ENCODE data around the gene IMMP2L. TPM values are rescaled to one million over a fixed set of nuclear protein-coding genes. Genes with fewer than 3 reads are reported as not detected.

IMMP2L gene
- total RNA-seq, 4 donors from 2014 or later, result 12.0 to 22.2 (median 17.5) TPM

DNA sequence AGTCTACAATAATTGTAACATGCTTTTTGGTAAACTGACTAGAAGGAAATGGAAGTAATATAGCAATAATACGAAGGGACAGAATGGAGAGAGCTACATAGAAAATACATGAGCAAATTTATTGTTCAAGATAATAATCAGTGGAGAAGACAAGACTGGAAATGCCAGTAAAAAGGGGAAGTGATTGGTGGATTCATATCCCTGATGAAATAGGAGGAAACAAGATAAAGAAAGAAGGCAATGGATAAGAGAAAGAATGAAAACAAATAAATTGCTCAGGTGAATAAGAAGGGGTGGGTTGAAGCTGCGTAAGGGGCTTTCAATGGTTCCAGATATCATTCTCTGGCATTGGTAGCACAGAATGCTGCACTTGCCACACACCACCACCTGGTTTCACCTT, 335.5 kb downstream of the IMMP2L start:
- no peak overlapping the region for H3K4me3 ChIP-seq
- DNase-seq (ENCODE audit: extremely low spot score), result no peak
- no peaks in the 10 kb centered on the region for H3K27me3 ChIP-seq
- intact Hi-C loops (cut with DNase I), result no loop called here
- H3K4me1 ChIP-seq, result peaks cover 0 to 9% (median 3%) of the 10 kb centered on the region in 4 donors
- TF ChIP-seq POLR2AphosphoS5 (IDR thresholded peaks at IDR 0.05) (no peak), POLR2A (IDR thresholded peaks at IDR 0.05; ENCODE audit: low read depth) (no peak), CTCF (IDR thresholded peaks at IDR 0.05) (no peak), EP300 (IDR thresholded peaks at IDR 0.05) (no peak)
- H3K27ac ChIP-seq (replicated peaks in 1 of 4), result no peak overlapping the region
- no peaks in the 10 kb centered on the region for H3K36me3 ChIP-seq
- H3K9me3 ChIP-seq, result no peaks in the 10 kb centered on the region
- 88% methylated on average over 2 of the region's 2 CpGs for WGBS

DNA sequence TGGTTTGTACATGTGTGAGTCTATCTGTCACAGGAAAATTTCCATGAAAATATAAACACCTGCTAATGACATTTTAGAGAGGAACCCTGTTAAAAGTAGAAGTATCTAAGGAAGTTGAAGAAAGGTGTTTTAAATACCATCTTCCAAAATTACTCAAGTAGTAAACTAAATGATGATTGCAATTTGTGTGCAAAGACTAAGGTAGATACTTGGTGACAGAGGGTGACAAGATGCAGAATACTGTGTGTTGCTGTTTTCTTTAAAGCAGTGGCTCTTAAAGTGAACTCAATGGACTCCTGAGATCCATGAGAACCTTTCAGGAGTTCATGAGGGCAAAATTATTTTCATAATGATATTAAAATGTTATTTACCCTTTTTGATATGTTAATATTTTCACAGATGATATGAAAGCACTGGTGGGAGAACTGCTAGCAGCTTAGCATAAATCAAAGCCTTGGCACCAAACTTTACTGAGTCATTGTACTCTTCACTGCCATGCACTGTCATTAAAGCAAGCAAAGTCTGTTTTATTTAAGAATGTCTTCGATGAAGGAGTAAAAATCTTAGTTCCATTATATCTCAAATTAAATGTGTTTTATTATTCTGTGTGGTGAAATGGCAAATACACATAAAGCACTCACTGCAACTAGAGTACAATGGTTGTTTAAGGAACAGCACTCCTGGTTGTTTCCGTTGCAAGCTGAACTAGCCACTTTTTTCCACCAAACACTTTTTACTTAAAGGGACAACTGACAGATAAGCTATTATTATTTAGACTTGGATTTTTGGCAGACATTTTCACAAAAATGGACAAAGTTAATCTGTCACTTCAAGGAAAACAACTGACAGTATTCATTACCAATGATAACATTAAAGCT, 337.7 kb downstream of the IMMP2L start:
- intact Hi-C loops (cut with DNase I), result no loop called here
- 32% methylated on average over 2 of the region's 2 CpGs for WGBS
- Histone ChIP-seq H3K9me3 (no peaks in the 10 kb centered on the region), H3K27me3 (no peaks in the 10 kb centered on the region), H3K4me3 (no peak overlapping the region), H3K27ac (replicated peaks in 1 of 4) (no peak overlapping the region), H3K4me1 (peaks cover 0 to 9% (median 3%) of the 10 kb centered on the region in 4 donors), H3K36me3 (no peaks in the 10 kb centered on the region)
- DNase-seq (ENCODE audit: extremely low spot score), result no peak
- TF ChIP-seq CTCF (IDR thresholded peaks at IDR 0.05) (no peak), POLR2A (IDR thresholded peaks at IDR 0.05; ENCODE audit: low read depth) (no peak), EP300 (IDR thresholded peaks at IDR 0.05) (no peak), POLR2AphosphoS5 (IDR thresholded peaks at IDR 0.05) (no peak)

DNA sequence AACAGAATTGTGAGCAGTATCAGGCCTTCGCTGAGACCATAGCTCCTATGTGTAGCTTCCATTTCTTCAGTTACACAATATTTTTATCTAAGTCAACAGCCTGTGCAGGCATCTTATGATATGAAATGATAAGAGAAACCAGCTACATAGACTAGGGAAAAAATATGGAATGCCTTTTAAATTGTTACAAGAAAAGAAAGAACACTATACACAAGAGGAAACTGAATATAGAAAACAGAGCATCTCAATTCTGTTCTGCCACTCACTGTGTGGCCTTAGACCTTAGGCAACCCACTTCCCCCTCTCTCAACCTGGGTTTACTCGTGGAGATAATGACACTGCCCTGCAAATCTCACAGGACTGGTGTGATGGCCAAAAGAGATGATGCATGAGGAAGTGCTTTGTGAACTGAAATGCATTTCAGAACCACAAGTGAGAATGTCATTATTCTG, 338.5 kb downstream of the IMMP2L start:
- no peak overlapping the region for H3K4me3 ChIP-seq
- H3K9me3 ChIP-seq, result no peaks in the 10 kb centered on the region
- TF ChIP-seq POLR2AphosphoS5 (IDR thresholded peaks at IDR 0.05) (no peak), POLR2A (IDR thresholded peaks at IDR 0.05; ENCODE audit: low read depth) (no peak), CTCF (IDR thresholded peaks at IDR 0.05) (no peak), EP300 (IDR thresholded peaks at IDR 0.05) (no peak)
- H3K36me3 ChIP-seq, result no peaks in the 10 kb centered on the region
- no peaks in the 10 kb centered on the region for H3K27me3 ChIP-seq
- H3K27ac ChIP-seq (replicated peaks in 1 of 4), result no peak overlapping the region
- 59% methylated on average over 2 of the region's 2 CpGs for WGBS
- DNase-seq (ENCODE audit: extremely low spot score), result no peak
- intact Hi-C loops (cut with DNase I), result no loop called here
- peaks cover 0 to 9% (median 3%) of the 10 kb centered on the region in 4 donors for H3K4me1 ChIP-seq

DNA sequence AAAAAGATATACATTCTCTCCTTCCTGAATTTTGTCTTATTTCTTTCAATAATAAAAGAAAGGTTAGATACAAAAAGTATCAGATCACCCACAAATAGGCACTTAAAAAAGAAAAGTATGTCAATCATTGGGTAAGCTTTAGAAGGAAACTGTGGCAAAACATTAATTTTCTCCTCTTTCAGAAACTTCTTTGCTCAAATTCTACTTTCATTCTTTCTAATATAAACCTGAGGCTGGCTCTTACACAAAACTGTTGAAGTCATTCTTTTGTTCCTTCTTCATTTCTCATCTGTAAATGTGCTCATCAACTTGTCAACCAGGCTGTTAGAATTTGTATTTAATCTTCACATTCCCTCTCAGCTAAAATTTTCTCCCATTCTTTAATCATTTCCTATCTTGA, 346.7 kb downstream of the IMMP2L start:
- TF ChIP-seq POLR2AphosphoS5 (IDR thresholded peaks at IDR 0.05) (no peak), CTCF (IDR thresholded peaks at IDR 0.05) (no peak), EP300 (IDR thresholded peaks at IDR 0.05) (no peak), POLR2A (IDR thresholded peaks at IDR 0.05; ENCODE audit: low read depth) (no peak)
- intact Hi-C loops (cut with DNase I), result no loop called here
- Histone ChIP-seq H3K27me3 (no peaks in the 10 kb centered on the region), H3K4me1 (no peaks in the 10 kb centered on the region), H3K36me3 (no peaks in the 10 kb centered on the region), H3K4me3 (no peak overlapping the region), H3K27ac (replicated peaks in 1 of 4) (no peak overlapping the region), H3K9me3 (no peaks in the 10 kb centered on the region)
- DNase-seq (ENCODE audit: extremely low spot score), result no peak

Measured in esophagus muscularis mucosa (tissue), 4 donors.